Measurements from ENCODE around the gene GAN.
"Not testable (repeated sequence)": the region's sequence is repeated elsewhere in the genome, so short reads cannot be mapped to it uniquely, and the experiment has no call there.

The GAN gene

DNA sequence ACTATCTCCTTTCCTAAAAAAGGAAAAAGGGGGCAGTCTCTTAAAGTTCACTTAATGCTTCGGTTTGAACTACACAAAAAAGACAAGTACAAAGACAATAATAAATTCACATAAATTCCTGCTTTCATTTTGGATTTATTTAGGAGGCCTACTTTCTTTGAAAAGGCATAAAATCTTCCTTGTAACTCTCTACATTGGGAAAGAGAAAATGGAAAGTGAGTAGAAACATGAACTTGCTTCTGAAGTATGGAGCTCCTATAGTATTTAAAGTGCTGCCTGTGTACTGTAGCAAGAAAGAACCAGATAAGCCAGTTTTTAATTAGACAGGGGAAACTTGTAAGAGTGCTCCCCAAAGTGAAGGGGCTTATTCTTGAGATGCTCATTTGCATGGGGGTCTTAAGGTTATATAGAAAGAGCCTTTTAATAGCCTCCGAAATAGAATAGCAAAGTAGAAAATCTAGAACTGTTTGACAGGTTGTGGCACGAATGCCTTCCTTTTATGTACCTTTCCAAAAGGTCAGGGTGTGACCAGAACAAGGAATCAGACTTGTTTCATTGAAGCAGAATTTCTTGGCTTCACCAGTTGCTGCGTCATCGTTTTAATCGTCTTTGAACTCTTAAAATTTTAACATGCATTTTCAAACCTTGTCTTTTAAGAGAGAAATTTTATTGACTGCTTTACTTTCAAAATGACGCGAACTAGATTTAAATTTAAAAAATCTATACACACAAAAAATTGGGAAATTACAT lies 12.9 kb downstream of the GAN start:
- Histone ChIP-seq H3K56ac (ENCODE audit: low read length) (no peak overlapping the region), H2BK120ac (ENCODE audit: low read depth, low read length) (no peak overlapping the region), H3K4me2 (ENCODE audit: low read length) (no peak overlapping the region), H3K4ac (ENCODE audit: low read depth, low read length) (no peak overlapping the region), H3K36me3 (ENCODE audit: control insufficient read depth, insufficient read depth, low read length) (no peaks in the 10 kb centered on the region), H3K18ac (ENCODE audit: low read length) (no peak overlapping the region), H3K27me3 (ENCODE audit: insufficient read depth, low read length, poor library complexity) (no peaks in the 10 kb centered on the region), H3K79me2 (ENCODE audit: control insufficient read depth, insufficient read depth, low read length) (peaks cover 27% of the 10 kb centered on the region), H4K5ac (ENCODE audit: low read length) (no peak overlapping the region), H2BK15ac (replicated peaks; ENCODE audit: low read depth) (no peak overlapping the region), H3K27ac (ENCODE audit: low read depth, low read length) (no peak overlapping the region), H4K8ac (ENCODE audit: low read depth, low read length) (no peak overlapping the region), H3K9ac (ENCODE audit: low read length) (no peak overlapping the region), H3K23ac (ENCODE audit: low read length) (no peak overlapping the region), H2BK5ac (ENCODE audit: low read length) (no peak overlapping the region), H3K4me1 (ENCODE audit: control insufficient read depth, low read depth, low read length) (peaks cover 2% of the 10 kb centered on the region), H3K79me1 (ENCODE audit: low read length) (peaks cover 24% of the 10 kb centered on the region), H2AK5ac (ENCODE audit: low read length) (no peak overlapping the region), H3K4me3 (ENCODE audit: low read length) (no peak overlapping the region)
- WGBS (ENCODE audit: extremely low coverage, insufficient coverage, low lambda C conversion rate): no CpG with 5 or more reads among the region's 8 CpGs
- DNase-seq: no peak

DNA sequence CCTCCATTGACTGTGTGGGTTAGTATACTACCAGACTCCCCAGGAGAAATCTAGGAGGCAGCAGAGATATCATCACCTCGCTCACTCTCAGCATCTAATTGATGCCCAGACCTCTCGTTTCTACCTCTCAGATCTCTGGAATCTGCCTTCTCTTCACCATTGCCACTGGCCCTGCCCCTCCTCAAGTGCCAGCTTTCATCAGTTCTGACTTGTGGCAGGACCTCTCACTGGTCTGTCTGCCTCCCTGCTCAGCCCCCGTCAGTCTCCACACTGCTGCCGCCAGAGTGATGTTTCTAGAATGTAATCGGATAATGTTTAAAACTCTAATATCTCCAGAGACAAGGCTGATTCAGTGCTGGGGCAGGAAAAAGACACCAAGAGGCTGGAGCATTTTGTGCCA lies 15.2 kb downstream of the GAN start:
- H2BK5ac ChIP-seq (ENCODE audit: low read length): no peak overlapping the region
- no peak overlapping the region for H4K8ac ChIP-seq (ENCODE audit: low read depth, low read length)
- H2BK120ac ChIP-seq (ENCODE audit: low read depth, low read length): no peak overlapping the region
- H3K27ac ChIP-seq (ENCODE audit: low read depth, low read length): no peak overlapping the region
- H2AK5ac ChIP-seq (ENCODE audit: low read length): no peak overlapping the region
- no peak overlapping the region for H3K4me3 ChIP-seq (ENCODE audit: low read length)
- no CpG with 5 or more reads among the region's 5 CpGs for WGBS (ENCODE audit: extremely low coverage, insufficient coverage, low lambda C conversion rate)
- no peak overlapping the region for H3K9ac ChIP-seq (ENCODE audit: low read length)
- peaks cover 14% of the 10 kb centered on the region for H3K79me1 ChIP-seq (ENCODE audit: low read length)
- no peak for DNase-seq
- H3K27me3 ChIP-seq (ENCODE audit: insufficient read depth, low read length, poor library complexity): no peaks in the 10 kb centered on the region
- H3K79me2 ChIP-seq (ENCODE audit: control insufficient read depth, insufficient read depth, low read length): peaks cover 13% of the 10 kb centered on the region
- H3K56ac ChIP-seq (ENCODE audit: low read length): no peak overlapping the region
- no peaks in the 10 kb centered on the region for H3K4me1 ChIP-seq (ENCODE audit: control insufficient read depth, low read depth, low read length)
- H3K4me2 ChIP-seq (ENCODE audit: low read length): no peak overlapping the region
- H3K18ac ChIP-seq (ENCODE audit: low read length): no peak overlapping the region
- H4K5ac ChIP-seq (ENCODE audit: low read length): no peak overlapping the region
- H2BK15ac ChIP-seq (replicated peaks; ENCODE audit: low read depth): no peak overlapping the region
- H3K4ac ChIP-seq (ENCODE audit: low read depth, low read length): no peak overlapping the region
- no peaks in the 10 kb centered on the region for H3K36me3 ChIP-seq (ENCODE audit: control insufficient read depth, insufficient read depth, low read length)
- H3K23ac ChIP-seq (ENCODE audit: low read length): no peak overlapping the region

DNA sequence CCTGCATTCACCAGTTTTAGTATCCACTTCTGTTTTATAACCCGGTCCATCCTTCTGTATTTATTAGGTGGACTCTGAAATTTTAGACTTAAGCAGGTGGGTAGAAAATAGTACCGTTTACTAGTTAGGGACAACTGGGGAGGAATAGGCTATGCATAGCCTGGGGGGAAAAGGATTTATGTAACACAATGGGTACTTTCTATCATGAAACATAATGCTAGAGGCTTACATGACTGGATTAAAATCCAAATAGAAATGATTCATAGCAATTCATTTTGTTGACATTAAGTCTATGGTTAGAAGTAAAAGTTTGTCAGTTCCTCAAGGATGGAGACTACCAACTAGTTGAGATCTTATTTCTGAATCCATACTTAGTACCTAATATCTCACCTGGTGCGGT lies 18.6 kb downstream of the GAN start:
- H3K4me3 ChIP-seq (ENCODE audit: low read length): no peak overlapping the region
- H3K4me2 ChIP-seq (ENCODE audit: low read length): no peak overlapping the region
- peaks cover 8% of the 10 kb centered on the region for H3K79me2 ChIP-seq (ENCODE audit: control insufficient read depth, insufficient read depth, low read length)
- no peaks in the 10 kb centered on the region for H3K27me3 ChIP-seq (ENCODE audit: insufficient read depth, low read length, poor library complexity)
- no peak overlapping the region for H4K5ac ChIP-seq (ENCODE audit: low read length)
- no peak overlapping the region for H2BK5ac ChIP-seq (ENCODE audit: low read length)
- H2BK120ac ChIP-seq (ENCODE audit: low read depth, low read length): no peak overlapping the region
- no peak overlapping the region for H4K8ac ChIP-seq (ENCODE audit: low read depth, low read length)
- no peaks in the 10 kb centered on the region for H3K36me3 ChIP-seq (ENCODE audit: control insufficient read depth, insufficient read depth, low read length)
- H3K56ac ChIP-seq (ENCODE audit: low read length): no peak overlapping the region
- H3K4ac ChIP-seq (ENCODE audit: low read depth, low read length): no peak overlapping the region
- no peak for DNase-seq
- no peak overlapping the region for H3K9ac ChIP-seq (ENCODE audit: low read length)
- H3K27ac ChIP-seq (ENCODE audit: low read depth, low read length): no peak overlapping the region
- peaks cover 13% of the 10 kb centered on the region for H3K79me1 ChIP-seq (ENCODE audit: low read length)
- no CpG with 5 or more reads among the region's 3 CpGs for WGBS (ENCODE audit: extremely low coverage, insufficient coverage, low lambda C conversion rate)
- no peaks in the 10 kb centered on the region for H3K4me1 ChIP-seq (ENCODE audit: control insufficient read depth, low read depth, low read length)
- H2AK5ac ChIP-seq (ENCODE audit: low read length): no peak overlapping the region
- no peak overlapping the region for H3K18ac ChIP-seq (ENCODE audit: low read length)
- H2BK15ac ChIP-seq (replicated peaks; ENCODE audit: low read depth): no peak overlapping the region
- H3K23ac ChIP-seq (ENCODE audit: low read length): no peak overlapping the region

DNA sequence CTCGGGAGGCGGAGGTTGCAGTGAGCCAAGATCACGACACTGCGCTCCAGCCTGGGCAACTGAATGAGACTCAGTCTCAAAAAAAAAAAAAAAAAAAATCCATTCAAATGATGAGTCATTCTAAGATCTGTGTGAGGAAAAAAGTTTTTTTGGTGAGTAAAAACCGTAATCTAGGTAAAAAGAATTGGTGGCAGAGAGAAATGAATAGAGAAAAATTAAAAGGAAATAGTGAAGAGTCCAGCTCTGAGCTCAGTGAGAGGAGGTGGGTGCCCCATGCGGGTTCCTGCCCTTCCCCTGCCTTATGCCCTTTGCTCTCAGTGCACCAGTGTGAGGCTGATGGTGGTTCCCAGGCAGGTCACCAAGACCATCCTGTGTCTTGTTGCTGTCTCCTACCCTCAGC lies 20.9 kb downstream of the GAN start:
- H2AK5ac ChIP-seq (ENCODE audit: low read length): no peak overlapping the region
- H3K9ac ChIP-seq (ENCODE audit: low read length): no peak overlapping the region

DNA sequence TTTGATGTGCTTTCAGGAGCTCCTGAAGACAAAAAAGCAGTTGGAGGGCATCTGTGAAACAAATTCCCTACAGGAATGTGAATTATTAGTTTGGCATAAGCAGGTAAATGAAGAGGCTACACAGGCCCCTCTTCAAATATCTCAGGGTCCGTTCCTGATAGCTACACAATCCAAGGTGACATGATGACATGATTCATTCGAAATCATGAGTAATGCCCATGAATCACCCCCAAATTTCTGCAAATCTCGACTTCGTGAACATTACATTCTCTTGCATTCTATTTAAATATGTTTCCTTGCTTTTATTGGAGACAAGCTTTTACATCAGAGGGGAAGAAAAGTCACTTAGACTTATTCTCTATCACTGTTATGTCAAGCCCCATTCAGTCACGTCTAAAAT lies 22.3 kb downstream of the GAN start:
- Histone ChIP-seq H2AK5ac (ENCODE audit: low read length) (no peak overlapping the region), H3K18ac (ENCODE audit: low read length) (no peak overlapping the region), H3K4me1 (ENCODE audit: control insufficient read depth, low read depth, low read length) (no peaks in the 10 kb centered on the region), H3K36me3 (ENCODE audit: control insufficient read depth, insufficient read depth, low read length) (no peaks in the 10 kb centered on the region), H3K27me3 (ENCODE audit: insufficient read depth, low read length, poor library complexity) (no peaks in the 10 kb centered on the region), H3K4me3 (ENCODE audit: low read length) (no peak overlapping the region), H3K4ac (ENCODE audit: low read depth, low read length) (no peak overlapping the region), H4K5ac (ENCODE audit: low read length) (no peak overlapping the region), H2BK15ac (replicated peaks; ENCODE audit: low read depth) (no peak overlapping the region), H2BK120ac (ENCODE audit: low read depth, low read length) (no peak overlapping the region), H2BK5ac (ENCODE audit: low read length) (no peak overlapping the region), H3K9ac (ENCODE audit: low read length) (no peak overlapping the region), H3K27ac (ENCODE audit: low read depth, low read length) (no peak overlapping the region), H3K56ac (ENCODE audit: low read length) (no peak overlapping the region), H3K23ac (ENCODE audit: low read length) (no peak overlapping the region), H3K79me2 (ENCODE audit: control insufficient read depth, insufficient read depth, low read length) (no peaks in the 10 kb centered on the region), H4K8ac (ENCODE audit: low read depth, low read length) (no peak overlapping the region), H3K79me1 (ENCODE audit: low read length) (peaks cover 6% of the 10 kb centered on the region), H3K4me2 (ENCODE audit: low read length) (no peak overlapping the region)
- DNase-seq: no peak
- no CpG with 5 or more reads among the region's 5 CpGs for WGBS (ENCODE audit: extremely low coverage, insufficient coverage, low lambda C conversion rate)

More for the DNA sequence above, 20.9 kb downstream of the GAN start:
- no peak overlapping the region for H2BK120ac ChIP-seq (ENCODE audit: low read depth, low read length)
- H3K18ac ChIP-seq (ENCODE audit: low read length): no peak overlapping the region
- no peak overlapping the region for H4K5ac ChIP-seq (ENCODE audit: low read length)
- no peak overlapping the region for H3K4me3 ChIP-seq (ENCODE audit: low read length)
- peaks cover 2% of the 10 kb centered on the region for H3K79me2 ChIP-seq (ENCODE audit: control insufficient read depth, insufficient read depth, low read length)
- H3K4me2 ChIP-seq (ENCODE audit: low read length): no peak overlapping the region
- peaks cover 9% of the 10 kb centered on the region for H3K79me1 ChIP-seq (ENCODE audit: low read length)
- no peak overlapping the region for H2BK15ac ChIP-seq (replicated peaks; ENCODE audit: low read depth)
- no peak for DNase-seq
- H3K27ac ChIP-seq (ENCODE audit: low read depth, low read length): no peak overlapping the region
- H3K36me3 ChIP-seq (ENCODE audit: control insufficient read depth, insufficient read depth, low read length): no peaks in the 10 kb centered on the region
- no peak overlapping the region for H3K4ac ChIP-seq (ENCODE audit: low read depth, low read length)
- no peaks in the 10 kb centered on the region for H3K27me3 ChIP-seq (ENCODE audit: insufficient read depth, low read length, poor library complexity)
- H3K56ac ChIP-seq (ENCODE audit: low read length): no peak overlapping the region
- no peak overlapping the region for H2BK5ac ChIP-seq (ENCODE audit: low read length)
- no peak overlapping the region for H3K23ac ChIP-seq (ENCODE audit: low read length)
- H3K4me1 ChIP-seq (ENCODE audit: control insufficient read depth, low read depth, low read length): no peaks in the 10 kb centered on the region
- no CpG with 5 or more reads among the region's 6 CpGs for WGBS (ENCODE audit: extremely low coverage, insufficient coverage, low lambda C conversion rate)
- no peak overlapping the region for H4K8ac ChIP-seq (ENCODE audit: low read depth, low read length)

DNA sequence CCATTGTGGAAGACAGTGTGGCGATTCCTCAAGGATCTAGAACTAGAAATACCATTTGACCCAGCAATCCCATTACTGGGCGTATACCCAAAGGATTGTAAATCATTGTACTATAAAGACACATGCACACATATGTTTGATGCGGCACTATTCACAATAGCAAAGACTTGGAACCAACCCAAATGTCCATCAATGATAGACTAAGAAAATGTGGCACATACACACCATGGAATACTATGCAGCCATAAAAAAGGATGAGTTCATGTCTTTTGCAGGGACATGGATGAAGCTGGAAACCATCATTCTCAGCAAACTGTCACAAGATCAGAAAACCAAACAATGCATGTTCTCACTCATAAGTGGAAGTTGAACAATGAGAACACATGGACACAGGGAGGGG lies 30.4 kb downstream of the GAN start:
- not testable (repeated sequence) for H3K18ac ChIP-seq (ENCODE audit: low read length); H2BK15ac ChIP-seq (replicated peaks; ENCODE audit: low read depth); H3K79me2 ChIP-seq (ENCODE audit: control insufficient read depth, insufficient read depth, low read length); H2AK5ac ChIP-seq (ENCODE audit: low read length); H3K56ac ChIP-seq (ENCODE audit: low read length); H2BK120ac ChIP-seq (ENCODE audit: low read depth, low read length); H3K23ac ChIP-seq (ENCODE audit: low read length); H3K9ac ChIP-seq (ENCODE audit: low read length); H3K27ac ChIP-seq (ENCODE audit: low read depth, low read length); H3K4me3 ChIP-seq (ENCODE audit: low read length); H4K5ac ChIP-seq (ENCODE audit: low read length); H2BK5ac ChIP-seq (ENCODE audit: low read length); H4K8ac ChIP-seq (ENCODE audit: low read depth, low read length); H3K79me1 ChIP-seq (ENCODE audit: low read length); H3K4me1 ChIP-seq (ENCODE audit: control insufficient read depth, low read depth, low read length); H3K4ac ChIP-seq (ENCODE audit: low read depth, low read length); H3K4me2 ChIP-seq (ENCODE audit: low read length); DNase-seq; H3K27me3 ChIP-seq (ENCODE audit: insufficient read depth, low read length, poor library complexity); H3K36me3 ChIP-seq (ENCODE audit: control insufficient read depth, insufficient read depth, low read length)
- WGBS (ENCODE audit: extremely low coverage, insufficient coverage, low lambda C conversion rate): no CpG with 5 or more reads among the region's 3 CpGs

Data from mesendoderm (in vitro differentiated cells).